Measurements from ENCODE around the gene ARV1. TPM values are rescaled to one million over a fixed set of nuclear protein-coding genes. Genes with fewer than 3 reads are reported as not detected.

Gene ARV1
- polyA plus RNA-seq, 1 donor from 2014 or later: 63.4 TPM

GRCh38 chr1:231011963-231012362 lies 33.1 kb downstream of the ARV1 start:
- no peaks in the 10 kb centered on the region for H3K79me2 ChIP-seq (replicated peaks; ENCODE audit: insufficient read depth, low read length)
- no peak overlapping the region for H3K4me3 ChIP-seq (ENCODE audit: low read length)
- H3K9me2 ChIP-seq (ENCODE audit: insufficient read depth, low read length): no peaks in the 10 kb centered on the region
- no peaks in the 10 kb centered on the region for H3F3A ChIP-seq (ENCODE audit: insufficient read depth, low read length, poor library complexity, severe bottlenecking)
- H3K36me3 ChIP-seq (ENCODE audit: insufficient read depth, low read length): no peaks in the 10 kb centered on the region
- no peak overlapping the region for H2AFZ ChIP-seq (ENCODE audit: low read depth, low read length)
- no peak overlapping the region for H3K4me2 ChIP-seq (ENCODE audit: low read length)
- TF ChIP-seq TAF1 (IDR thresholded peaks at IDR 0.05; ENCODE audit: low read depth) (no peak), RAD21 (conservative IDR thresholded peaks at IDR 0.05) (no peak), MXI1 (conservative IDR thresholded peaks at IDR 0.05; ENCODE audit: poor library complexity, severe bottlenecking) (no peak), CTCF (IDR thresholded peaks at IDR 0.05; ENCODE audit: poor library complexity, severe bottlenecking) (no peak), POLR2AphosphoS5 (IDR thresholded peaks at IDR 0.05) (no peak)
- H3K9me3 ChIP-seq (ENCODE audit: low read length): no peaks in the 10 kb centered on the region
- no peak overlapping the region for H3K9ac ChIP-seq (ENCODE audit: low read length)
- no peak overlapping the region for H3K27ac ChIP-seq (ENCODE audit: low read length)
- H4K20me1 ChIP-seq (ENCODE audit: insufficient read depth): no peaks in the 10 kb centered on the region
- no peaks in the 10 kb centered on the region for H3K27me3 ChIP-seq (ENCODE audit: insufficient read depth, low read depth, low read length)

GRCh38 chr1:231013391-231014015 lies 34.6 kb downstream of the ARV1 start:
- no peaks in the 10 kb centered on the region for H3F3A ChIP-seq (ENCODE audit: insufficient read depth, low read length, poor library complexity, severe bottlenecking)
- no peaks in the 10 kb centered on the region for H3K9me2 ChIP-seq (ENCODE audit: insufficient read depth, low read length)
- no peaks in the 10 kb centered on the region for H3K36me3 ChIP-seq (ENCODE audit: insufficient read depth, low read length)
- no peaks in the 10 kb centered on the region for H3K9me3 ChIP-seq (ENCODE audit: low read length)
- TF ChIP-seq POLR2AphosphoS5 (IDR thresholded peaks at IDR 0.05) (no peak), EP300 (conservative IDR thresholded peaks at IDR 0.05; ENCODE audit: poor library complexity, severe bottlenecking) (no peak), CTCF (IDR thresholded peaks at IDR 0.05; ENCODE audit: poor library complexity, severe bottlenecking) (no peak), EZH2 (IDR thresholded peaks at IDR 0.05; ENCODE audit: borderline replicate concordance, insufficient read depth, low read length, poor library complexity, severe bottlenecking) (no peak), MXI1 (conservative IDR thresholded peaks at IDR 0.05; ENCODE audit: poor library complexity, severe bottlenecking) (no peak), SMC3 (conservative IDR thresholded peaks at IDR 0.05; ENCODE audit: poor library complexity) (no peak), TAF1 (IDR thresholded peaks at IDR 0.05; ENCODE audit: low read depth) (no peak), REST (IDR thresholded peaks at IDR 0.05; ENCODE audit: borderline replicate concordance) (no peak), RAD21 (conservative IDR thresholded peaks at IDR 0.05) (no peak)
- no peaks in the 10 kb centered on the region for H3K79me2 ChIP-seq (replicated peaks; ENCODE audit: insufficient read depth, low read length)
- no peak overlapping the region for H3K9ac ChIP-seq (ENCODE audit: low read length)
- H4K20me1 ChIP-seq (ENCODE audit: insufficient read depth): no peaks in the 10 kb centered on the region
- H2AFZ ChIP-seq (ENCODE audit: low read depth, low read length): no peak overlapping the region
- no peaks in the 10 kb centered on the region for H3K27me3 ChIP-seq (ENCODE audit: insufficient read depth, low read depth, low read length)
- H3K27ac ChIP-seq (ENCODE audit: low read length): no peak overlapping the region
- H3K4me3 ChIP-seq (ENCODE audit: low read length): no peak overlapping the region
- no peak overlapping the region for H3K4me2 ChIP-seq (ENCODE audit: low read length)
